ENCODE measurements around the gene HOMER2.

DNA sequence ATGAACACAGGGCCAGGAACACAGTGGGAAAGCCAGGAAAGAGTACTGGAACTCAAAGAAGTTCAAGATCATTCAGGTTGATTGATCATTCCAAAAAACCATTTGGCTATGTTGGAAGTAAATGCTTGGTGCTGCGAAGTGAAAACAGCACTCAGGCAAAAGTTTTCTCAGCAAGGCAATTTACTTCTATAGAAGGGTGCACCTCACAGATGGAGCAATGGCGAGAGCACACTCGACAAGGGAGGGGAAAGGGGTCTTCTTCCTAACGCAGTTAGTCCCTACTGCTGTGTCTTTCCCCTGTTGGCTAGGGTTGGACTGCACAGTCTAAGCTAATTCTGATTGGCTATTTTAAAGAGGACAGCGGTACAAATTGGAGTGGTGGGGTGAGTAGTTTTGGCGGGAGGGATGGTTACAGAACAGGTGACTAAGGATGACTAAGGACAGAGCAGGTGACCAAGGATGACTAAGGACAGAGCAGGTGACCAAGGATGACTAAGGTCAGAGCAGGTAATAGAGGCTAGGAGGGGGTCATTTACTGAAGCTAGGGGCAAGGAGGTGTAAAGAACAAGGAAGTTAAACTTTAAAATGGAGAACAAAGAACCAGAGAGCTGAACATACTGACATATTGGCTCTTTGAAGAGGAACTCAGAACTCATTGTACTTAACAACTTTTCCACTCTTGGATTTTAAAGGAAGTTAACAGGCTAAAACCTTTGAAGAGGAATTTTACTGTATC lies 43.3 kb downstream of the HOMER2 start:
- TF ChIP-seq, protein P1, sequence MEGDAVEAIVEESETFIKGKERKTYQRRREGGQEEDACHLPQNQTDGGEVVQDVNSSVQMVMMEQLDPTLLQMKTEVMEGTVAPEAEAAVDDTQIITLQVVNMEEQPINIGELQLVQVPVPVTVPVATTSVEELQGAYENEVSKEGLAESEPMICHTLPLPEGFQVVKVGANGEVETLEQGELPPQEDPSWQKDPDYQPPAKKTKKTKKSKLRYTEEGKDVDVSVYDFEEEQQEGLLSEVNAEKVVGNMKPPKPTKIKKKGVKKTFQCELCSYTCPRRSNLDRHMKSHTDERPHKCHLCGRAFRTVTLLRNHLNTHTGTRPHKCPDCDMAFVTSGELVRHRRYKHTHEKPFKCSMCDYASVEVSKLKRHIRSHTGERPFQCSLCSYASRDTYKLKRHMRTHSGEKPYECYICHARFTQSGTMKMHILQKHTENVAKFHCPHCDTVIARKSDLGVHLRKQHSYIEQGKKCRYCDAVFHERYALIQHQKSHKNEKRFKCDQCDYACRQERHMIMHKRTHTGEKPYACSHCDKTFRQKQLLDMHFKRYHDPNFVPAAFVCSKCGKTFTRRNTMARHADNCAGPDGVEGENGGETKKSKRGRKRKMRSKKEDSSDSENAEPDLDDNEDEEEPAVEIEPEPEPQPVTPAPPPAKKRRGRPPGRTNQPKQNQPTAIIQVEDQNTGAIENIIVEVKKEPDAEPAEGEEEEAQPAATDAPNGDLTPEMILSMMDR (conservative IDR thresholded peaks at IDR 0.05 in 1 of 2, IDR thresholded peaks at IDR 0.05 in 1 of 2; ENCODE audit: low read depth in 1 of 2, low read length in 2 of 2), result no peak
- no peak for TF ChIP-seq EZH2 (IDR thresholded peaks at IDR 0.05; ENCODE audit: low read length, missing control alignments)

Measured in fibroblast of lung (primary cell).